Liver (tissue), 9 donors: ENCODE results near the gene B3GALT5. TPM values are rescaled to one million over a fixed set of nuclear protein-coding genes. Genes with fewer than 3 reads are reported as not detected.

ENCODE experiments used
- DNase-seq: peaks from one replicate; pipeline ENCODE4 v3.0.0-alpha.2; 2017; ENCODE audit warnings: low spot score
- H3K27ac ChIP-seq, 2 donors: one replicate each; pipeline ENCODE4 v1.7.0; 2013; ENCODE audit warnings: inconsistent platforms in 2 of 2, low read length in 2 of 2, control low read depth in 1 of 2, low read depth in 1 of 2, mild to moderate bottlenecking in 1 of 2
- H3K27me3 ChIP-seq, 4 donors: one replicate each; pipeline versions ENCODE4 v1.6.1 to v1.7.0; 2013; ENCODE audit warnings: low read length in 3 of 4, inconsistent platforms in 1 of 4, mild to moderate bottlenecking in 1 of 4, moderate library complexity in 1 of 4; ENCODE audit not compliant: control insufficient read depth in 4 of 4, insufficient read depth in 4 of 4
- H3K36me3 ChIP-seq, 4 donors: one replicate each; pipeline versions ENCODE4 v1.6.1 to v1.7.0; 2013; ENCODE audit warnings: low read length in 3 of 4, mild to moderate bottlenecking in 3 of 4, low read depth in 1 of 4, moderate library complexity in 1 of 4; ENCODE audit not compliant: control insufficient read depth in 4 of 4, insufficient read depth in 3 of 4
- H3K4me1 ChIP-seq, 4 donors: one replicate each; pipeline versions ENCODE4 v1.6.1 to v1.7.0; 2013; ENCODE audit warnings: low read length in 3 of 4, mild to moderate bottlenecking in 3 of 4, moderate library complexity in 1 of 4; ENCODE audit not compliant: control insufficient read depth in 4 of 4, insufficient read depth in 4 of 4
- H3K4me3 ChIP-seq, 3 donors: one replicate each; pipeline versions ENCODE4 v1.6.1 to v1.7.0; 2013; ENCODE audit warnings: low read length in 3 of 3, control low read depth in 1 of 3, low read depth in 1 of 3, mild to moderate bottlenecking in 1 of 3
- H3K9ac ChIP-seq, 2 donors: one replicate each; pipeline ENCODE4 v1.7.0; 2013; ENCODE audit warnings: low read length in 2 of 2, mild to moderate bottlenecking in 2 of 2, moderate library complexity in 2 of 2, control low read depth in 1 of 2, low read depth in 1 of 2
- H3K9me3 ChIP-seq, 4 donors: one replicate each; pipeline versions ENCODE4 v1.6.1 to v1.7.0; 2013; ENCODE audit warnings: low read length in 3 of 4; ENCODE audit not compliant: control insufficient read depth in 4 of 4
- EGR1 ChIP-seq, 2 donors: IDR thresholded peaks; 2 replicates each; pipeline ENCODE4 v1.6.1; 2016 to 2018; ENCODE audit warnings: antibody characterized with exemption in 2 of 2, low read depth in 2 of 2
- FOXA1 ChIP-seq: IDR thresholded peaks from 2 replicates; pipeline ENCODE4 v1.6.1; 2016; ENCODE audit warnings: antibody characterized with exemption
- FOXA2 ChIP-seq: IDR thresholded peaks from 2 replicates; pipeline ENCODE4 v1.6.1; 2016; ENCODE audit warnings: antibody characterized with exemption
- GABPA ChIP-seq, 2 donors: IDR thresholded peaks in 1 of 2; conservative IDR thresholded peaks in 1 of 2; 2 replicates each; pipeline ENCODE4 v1.6.1; 2016; ENCODE audit warnings: antibody characterized with exemption in 2 of 2, mild to moderate bottlenecking in 1 of 2, moderate library complexity in 1 of 2
- HNF4A ChIP-seq, 2 donors: conservative IDR thresholded peaks; 2 replicates each; pipeline ENCODE4 v1.6.1; 2016; ENCODE audit warnings: antibody characterized with exemption in 2 of 2, mild to moderate bottlenecking in 2 of 2
- HNF4G ChIP-seq: IDR thresholded peaks from 2 replicates; pipeline ENCODE4 v1.6.1; 2016; ENCODE audit warnings: antibody characterized with exemption
- JUND ChIP-seq, 2 donors: IDR thresholded peaks; 2 replicates each; pipeline ENCODE4 v1.6.1; 2016; ENCODE audit warnings: antibody characterized with exemption in 2 of 2
- NR2F2 ChIP-seq: IDR thresholded peaks from 2 replicates; pipeline ENCODE4 v1.6.1; 2016; ENCODE audit warnings: antibody characterized with exemption
- RXRA ChIP-seq, 2 donors: IDR thresholded peaks; 2 replicates each; pipeline ENCODE4 v1.6.1; 2017 to 2018; ENCODE audit warnings: antibody characterized with exemption in 2 of 2, mild to moderate bottlenecking in 1 of 2
- TAF1 ChIP-seq: conservative IDR thresholded peaks from 2 replicates; pipeline ENCODE4 v1.6.1; 2016; ENCODE audit warnings: antibody characterized with exemption, mild to moderate bottlenecking
- YY1 ChIP-seq: IDR thresholded peaks from 2 replicates; pipeline ENCODE4 v1.6.1; 2016; ENCODE audit warnings: antibody characterized with exemption, mild to moderate bottlenecking
- WGBS: extraction: QIAGEN DNeasy Blood & Tissue Kit; methylation state at CpG from one replicate; pipeline ENCODE4 v1.1.7; 2013; 5-methylcytosine and 5-hydroxymethylcytosine counted together
- polyA plus RNA-seq, 2 donors: library from polyadenylated mRNA; stranded (reverse) in 1 of 2; unstranded in 1 of 2; fragments of 200-250 nt in 1 of 2; fragments of >200 nt in 1 of 2; fragmentation: Nextera tagmentation in 1 of 2; extraction: Ambion mirVana in 1 of 2; gene quantifications; one replicate each; pipeline versions ENCODE4 v1.2.1 to v1.2.3, GENCODE V29; 2013 to 2015
- total RNA-seq, 2 donors: library from RNA; depleted of rRNA; stranded (reverse); fragments of >200 nt; gene quantifications; one replicate each; pipeline ENCODE4 v1.2.3, GENCODE V29; 2014
- TF ChIP-seq, protein P1 (sequence below): IDR thresholded peaks from 2 replicates; pipeline ENCODE4 v1.6.1; 2016; ENCODE audit warnings: antibody characterized with exemption
- TF ChIP-seq, protein P2 (sequence below): IDR thresholded peaks from 2 replicates; pipeline ENCODE4 v1.6.1; 2016; ENCODE audit warnings: antibody characterized with exemption
- TF ChIP-seq, protein P3 (sequence below): IDR thresholded peaks from 2 replicates; pipeline ENCODE4 v1.6.1; 2016; ENCODE audit warnings: antibody characterized with exemption
- TF ChIP-seq, protein P4 (sequence below): fragments of 150-350 bp; IDR thresholded peaks from 2 replicates; pipeline ENCODE4 v1.5.1; 2017; ENCODE audit warnings: improper control_type of control experiment, low read depth, low read length; ENCODE audit not compliant: missing input control
- TF ChIP-seq, protein P5 (sequence below): IDR thresholded peaks from 2 replicates; pipeline ENCODE4 v1.6.1; 2016; ENCODE audit warnings: antibody characterized with exemption, mild to moderate bottlenecking
- donor health status: healthy.
- donor health status: healthy.
- donor health status: healthy.
- donor health status: healthy.
- donor health status: healthy.

The B3GALT5 gene
- total and polyA plus RNA-seq, 4 donors = 0.05 to 0.33 (median 0.10) TPM

DNA sequence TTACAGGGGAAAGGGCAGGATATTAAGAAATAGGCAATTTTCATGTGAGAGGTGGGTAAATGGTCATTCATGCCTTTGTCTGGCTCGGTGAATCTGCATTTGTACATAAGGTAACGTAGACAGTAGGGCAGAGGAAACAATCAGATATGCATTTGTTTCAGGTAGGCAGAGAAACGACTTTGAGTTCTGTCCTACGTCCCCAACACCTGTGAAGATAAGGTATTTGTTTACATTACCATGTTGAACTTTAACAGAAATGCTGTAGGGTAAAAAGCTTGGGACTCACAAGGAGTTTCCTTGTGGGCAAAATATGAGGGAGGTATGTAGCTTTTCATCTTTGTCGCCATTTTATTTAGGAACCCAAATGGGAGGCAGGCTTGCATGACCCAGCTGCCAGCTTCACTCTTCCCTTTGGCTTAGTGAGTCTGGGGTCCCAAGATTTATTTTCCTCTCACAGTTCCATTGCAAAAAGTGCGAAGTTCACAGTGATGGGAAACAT is 31.4 kb downstream of the B3GALT5 start:
- 45% methylated on average over 6 of the region's 6 CpGs for WGBS
- no peaks in the 10 kb centered on the region for H3K9me3 ChIP-seq

DNA sequence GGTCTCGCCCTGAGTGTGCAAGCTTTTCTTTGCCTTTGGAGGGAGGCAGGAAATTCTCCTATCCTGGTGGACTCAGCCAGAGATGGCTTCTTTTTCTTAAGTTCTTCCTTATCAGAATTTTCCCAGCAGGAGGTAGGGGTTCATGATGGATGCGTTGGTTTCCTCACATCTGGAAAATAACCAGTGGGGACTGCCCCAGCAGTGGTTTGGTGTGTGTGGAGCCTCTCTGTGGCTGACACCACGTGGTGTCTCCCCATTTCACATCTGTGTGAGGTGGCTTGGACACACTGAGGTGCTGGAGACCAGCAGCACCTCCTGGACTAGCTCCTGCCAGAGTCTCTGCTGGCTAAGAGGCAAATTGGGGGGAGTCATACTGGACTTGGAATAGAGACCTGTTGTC is 32.6 kb downstream of the B3GALT5 start:
- no peak overlapping the region for H3K4me3 ChIP-seq
- no peak overlapping the region for H3K27ac ChIP-seq
- DNase-seq = peak; percentile 1
- WGBS = 54% methylated on average over 3 of the region's 3 CpGs
- H3K9me3 ChIP-seq = no peaks in the 10 kb centered on the region
- peaks cover 0 to 8% (median under 1%) of the 10 kb centered on the region in 4 donors for H3K27me3 ChIP-seq
- no peak overlapping the region for H3K9ac ChIP-seq
- H3K4me1 ChIP-seq = no peaks in the 10 kb centered on the region
- no peaks in the 10 kb centered on the region for H3K36me3 ChIP-seq
- TF ChIP-seq GABPA (IDR thresholded peaks at IDR 0.05 in 1 of 2, conservative IDR thresholded peaks at IDR 0.05 in 1 of 2) = no peak
- TF ChIP-seq HNF4G = no peak
- TF ChIP-seq, protein P1, sequence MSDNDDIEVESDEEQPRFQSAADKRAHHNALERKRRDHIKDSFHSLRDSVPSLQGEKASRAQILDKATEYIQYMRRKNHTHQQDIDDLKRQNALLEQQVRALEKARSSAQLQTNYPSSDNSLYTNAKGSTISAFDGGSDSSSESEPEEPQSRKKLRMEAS = no peak
- TF ChIP-seq, protein P2, sequence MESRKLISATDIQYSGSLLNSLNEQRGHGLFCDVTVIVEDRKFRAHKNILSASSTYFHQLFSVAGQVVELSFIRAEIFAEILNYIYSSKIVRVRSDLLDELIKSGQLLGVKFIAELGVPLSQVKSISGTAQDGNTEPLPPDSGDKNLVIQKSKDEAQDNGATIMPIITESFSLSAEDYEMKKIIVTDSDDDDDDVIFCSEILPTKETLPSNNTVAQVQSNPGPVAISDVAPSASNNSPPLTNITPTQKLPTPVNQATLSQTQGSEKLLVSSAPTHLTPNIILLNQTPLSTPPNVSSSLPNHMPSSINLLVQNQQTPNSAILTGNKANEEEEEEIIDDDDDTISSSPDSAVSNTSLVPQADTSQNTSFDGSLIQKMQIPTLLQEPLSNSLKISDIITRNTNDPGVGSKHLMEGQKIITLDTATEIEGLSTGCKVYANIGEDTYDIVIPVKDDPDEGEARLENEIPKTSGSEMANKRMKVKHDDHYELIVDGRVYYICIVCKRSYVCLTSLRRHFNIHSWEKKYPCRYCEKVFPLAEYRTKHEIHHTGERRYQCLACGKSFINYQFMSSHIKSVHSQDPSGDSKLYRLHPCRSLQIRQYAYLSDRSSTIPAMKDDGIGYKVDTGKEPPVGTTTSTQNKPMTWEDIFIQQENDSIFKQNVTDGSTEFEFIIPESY = no peak
- TF ChIP-seq JUND (IDR thresholded peaks at IDR 0.05) = no peak
- no peak for TF ChIP-seq YY1
- no peak for TF ChIP-seq EGR1 (IDR thresholded peaks at IDR 0.05; ENCODE audit: low read depth in 2 of 2)
- no peak for TF ChIP-seq HNF4A (conservative IDR thresholded peaks at IDR 0.05)
- no peak for TF ChIP-seq RXRA (IDR thresholded peaks at IDR 0.05)
- no peak for TF ChIP-seq TAF1
- TF ChIP-seq, protein P3, sequence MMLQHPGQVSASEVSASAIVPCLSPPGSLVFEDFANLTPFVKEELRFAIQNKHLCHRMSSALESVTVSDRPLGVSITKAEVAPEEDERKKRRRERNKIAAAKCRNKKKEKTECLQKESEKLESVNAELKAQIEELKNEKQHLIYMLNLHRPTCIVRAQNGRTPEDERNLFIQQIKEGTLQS = no peak

More for the DNA sequence above, 31.4 kb downstream of the B3GALT5 start:
- DNase-seq = peak; percentile 9
- Histone ChIP-seq H3K36me3 (no peaks in the 10 kb centered on the region), H3K27ac (no peak overlapping the region), H3K4me1 (no peaks in the 10 kb centered on the region), H3K27me3 (peaks cover 0 to 8% (median under 1%) of the 10 kb centered on the region in 4 donors), H3K9ac (no peak overlapping the region), H3K4me3 (no peak overlapping the region)
- TF ChIP-seq, protein P4, sequence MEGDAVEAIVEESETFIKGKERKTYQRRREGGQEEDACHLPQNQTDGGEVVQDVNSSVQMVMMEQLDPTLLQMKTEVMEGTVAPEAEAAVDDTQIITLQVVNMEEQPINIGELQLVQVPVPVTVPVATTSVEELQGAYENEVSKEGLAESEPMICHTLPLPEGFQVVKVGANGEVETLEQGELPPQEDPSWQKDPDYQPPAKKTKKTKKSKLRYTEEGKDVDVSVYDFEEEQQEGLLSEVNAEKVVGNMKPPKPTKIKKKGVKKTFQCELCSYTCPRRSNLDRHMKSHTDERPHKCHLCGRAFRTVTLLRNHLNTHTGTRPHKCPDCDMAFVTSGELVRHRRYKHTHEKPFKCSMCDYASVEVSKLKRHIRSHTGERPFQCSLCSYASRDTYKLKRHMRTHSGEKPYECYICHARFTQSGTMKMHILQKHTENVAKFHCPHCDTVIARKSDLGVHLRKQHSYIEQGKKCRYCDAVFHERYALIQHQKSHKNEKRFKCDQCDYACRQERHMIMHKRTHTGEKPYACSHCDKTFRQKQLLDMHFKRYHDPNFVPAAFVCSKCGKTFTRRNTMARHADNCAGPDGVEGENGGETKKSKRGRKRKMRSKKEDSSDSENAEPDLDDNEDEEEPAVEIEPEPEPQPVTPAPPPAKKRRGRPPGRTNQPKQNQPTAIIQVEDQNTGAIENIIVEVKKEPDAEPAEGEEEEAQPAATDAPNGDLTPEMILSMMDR = no peak
- TF ChIP-seq GABPA (IDR thresholded peaks at IDR 0.05 in 1 of 2, conservative IDR thresholded peaks at IDR 0.05 in 1 of 2) (no peak), JUND (IDR thresholded peaks at IDR 0.05) (no peak), HNF4G (no peak), TAF1 (no peak), FOXA1 (no peak), FOXA2 (no peak), NR2F2 (no peak), RXRA (IDR thresholded peaks at IDR 0.05) (no peak), HNF4A (conservative IDR thresholded peaks at IDR 0.05) (no peak)
- TF ChIP-seq, protein P2 = no peak
- TF ChIP-seq, protein P3 = no peak
- TF ChIP-seq, protein P1 = no peak
- TF ChIP-seq, protein P5, sequence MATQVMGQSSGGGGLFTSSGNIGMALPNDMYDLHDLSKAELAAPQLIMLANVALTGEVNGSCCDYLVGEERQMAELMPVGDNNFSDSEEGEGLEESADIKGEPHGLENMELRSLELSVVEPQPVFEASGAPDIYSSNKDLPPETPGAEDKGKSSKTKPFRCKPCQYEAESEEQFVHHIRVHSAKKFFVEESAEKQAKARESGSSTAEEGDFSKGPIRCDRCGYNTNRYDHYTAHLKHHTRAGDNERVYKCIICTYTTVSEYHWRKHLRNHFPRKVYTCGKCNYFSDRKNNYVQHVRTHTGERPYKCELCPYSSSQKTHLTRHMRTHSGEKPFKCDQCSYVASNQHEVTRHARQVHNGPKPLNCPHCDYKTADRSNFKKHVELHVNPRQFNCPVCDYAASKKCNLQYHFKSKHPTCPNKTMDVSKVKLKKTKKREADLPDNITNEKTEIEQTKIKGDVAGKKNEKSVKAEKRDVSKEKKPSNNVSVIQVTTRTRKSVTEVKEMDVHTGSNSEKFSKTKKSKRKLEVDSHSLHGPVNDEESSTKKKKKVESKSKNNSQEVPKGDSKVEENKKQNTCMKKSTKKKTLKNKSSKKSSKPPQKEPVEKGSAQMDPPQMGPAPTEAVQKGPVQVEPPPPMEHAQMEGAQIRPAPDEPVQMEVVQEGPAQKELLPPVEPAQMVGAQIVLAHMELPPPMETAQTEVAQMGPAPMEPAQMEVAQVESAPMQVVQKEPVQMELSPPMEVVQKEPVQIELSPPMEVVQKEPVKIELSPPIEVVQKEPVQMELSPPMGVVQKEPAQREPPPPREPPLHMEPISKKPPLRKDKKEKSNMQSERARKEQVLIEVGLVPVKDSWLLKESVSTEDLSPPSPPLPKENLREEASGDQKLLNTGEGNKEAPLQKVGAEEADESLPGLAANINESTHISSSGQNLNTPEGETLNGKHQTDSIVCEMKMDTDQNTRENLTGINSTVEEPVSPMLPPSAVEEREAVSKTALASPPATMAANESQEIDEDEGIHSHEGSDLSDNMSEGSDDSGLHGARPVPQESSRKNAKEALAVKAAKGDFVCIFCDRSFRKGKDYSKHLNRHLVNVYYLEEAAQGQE = no peak
